Keratinocyte (primary cell): ENCODE results near the gene SESN2. TPM values are rescaled to one million over a fixed set of nuclear protein-coding genes. Genes with fewer than 3 reads are reported as not detected.

Source experiments
- DNase-seq: peaks from one replicate; pipeline ENCODE4 v3.0.0-alpha.2; 2011; ENCODE audit warnings: low read depth, missing footprints, low spot score
- FAIRE-seq: peaks from 2 replicates; lab custom pipeline; 2011; peaks lifted over from hg19 to GRCh38; lab: Jason Lieb, UNC
- H2AFZ ChIP-seq: 2 replicates; pipeline ENCODE4 v1.6.0; 2012; ENCODE audit warnings: low read length, control low read depth, inconsistent platforms; ENCODE audit not compliant: control insufficient read depth
- H3K27ac ChIP-seq: 2 replicates; pipeline ENCODE4 v1.5.1; 2011; ENCODE audit warnings: low read length; ENCODE audit not compliant: control insufficient read depth, insufficient read depth
- H3K27me3 ChIP-seq: 3 replicates; pipeline ENCODE4 v1.6.0; 2011; ENCODE audit warnings: low read length; ENCODE audit not compliant: control insufficient read depth, insufficient read depth; ENCODE audit errors: extremely low read depth
- H3K36me3 ChIP-seq, 2 experiments: 2 replicates in 1 of 2; 3 replicates in 1 of 2; pipeline ENCODE4 v1.5.1; 2011; ENCODE audit warnings: low read length in 2 of 2, mild to moderate bottlenecking in 1 of 2; ENCODE audit not compliant: control insufficient read depth in 2 of 2, insufficient read depth in 2 of 2; ENCODE audit errors: extremely low read depth in 1 of 2
- H3K4me1 ChIP-seq: 3 replicates; pipeline ENCODE4 v1.5.1; 2011; ENCODE audit warnings: low read length; ENCODE audit not compliant: control insufficient read depth, insufficient read depth; ENCODE audit errors: extremely low read depth
- H3K4me2 ChIP-seq: 3 replicates; pipeline ENCODE4 v1.6.0; 2011; ENCODE audit warnings: low read depth, low read length; ENCODE audit not compliant: control insufficient read depth, insufficient read depth; ENCODE audit errors: extremely low read depth
- H3K4me3 ChIP-seq, 3 experiments: fragments of 200-600 bp in 1 of 3; sonication (generic) in 1 of 3; 2 replicates in 2 of 3; 3 replicates in 1 of 3; pipeline ENCODE4 v1.5.1; 2011 to 2016; ENCODE audit warnings: low read length in 3 of 3, mild to moderate bottlenecking in 3 of 3, control low read depth in 2 of 3, inconsistent platforms in 1 of 3, low read depth in 1 of 3, mixed read lengths in 1 of 3, mixed run types in 1 of 3, moderate library complexity in 1 of 3; ENCODE audit not compliant: control insufficient read depth in 2 of 3, insufficient read depth in 2 of 3; ENCODE audit errors: extremely low read depth in 1 of 3
- H3K79me2 ChIP-seq: 2 replicates; pipeline ENCODE4 v1.6.0; 2012; ENCODE audit warnings: low read length; ENCODE audit not compliant: control insufficient read depth, insufficient read depth
- H3K9ac ChIP-seq: 3 replicates; pipeline ENCODE4 v1.6.0; 2011; ENCODE audit warnings: low read length; ENCODE audit not compliant: control insufficient read depth, insufficient read depth; ENCODE audit errors: extremely low read depth
- H3K9me1 ChIP-seq: 3 replicates; pipeline ENCODE4 v1.6.0; 2011; ENCODE audit warnings: low read length; ENCODE audit not compliant: control insufficient read depth, insufficient read depth; ENCODE audit errors: extremely low read depth
- H3K9me3 ChIP-seq: 2 replicates; pipeline ENCODE4 v1.5.1; 2012; ENCODE audit warnings: low read depth, low read length; ENCODE audit not compliant: control insufficient read depth
- H4K20me1 ChIP-seq: 3 replicates; pipeline ENCODE4 v1.6.0; 2011; ENCODE audit warnings: low read length; ENCODE audit not compliant: control insufficient read depth, insufficient read depth; ENCODE audit errors: extremely low read depth
- CTCF ChIP-seq, 3 experiments: IDR thresholded peaks in 1 of 3; conservative IDR thresholded peaks in 1 of 3; optimal IDR thresholded peaks in 1 of 3; 2 replicates in 2 of 3; 3 replicates in 1 of 3; pipeline versions ENCODE3 to v1.5.1; 2011; ENCODE audit warnings: low read length in 3 of 3, mild to moderate bottlenecking in 3 of 3, moderate library complexity in 2 of 3, control low read depth in 1 of 3, inconsistent platforms in 1 of 3; ENCODE audit not compliant: insufficient read depth in 2 of 3; ENCODE audit errors: extremely low read depth in 1 of 3
- EZH2 ChIP-seq: IDR thresholded peaks from one replicate; pipeline ENCODE4 v1.6.1; 2012; ENCODE audit warnings: inconsistent platforms, mild to moderate bottlenecking, low read length, moderate library complexity
- dilution Hi-C: fragments of 300-500 bp; cut with MboI; formaldehyde crosslinking; loops from one replicate; pipeline ENCODE4 v1.7.0; 2020; ENCODE audit warnings: low sequenced_read_pairs; ENCODE audit not compliant: extremely low pct_ligation_motif_present
- polyA plus RNA-seq, 5 experiments: library from polyadenylated mRNA; depleted of rRNA in 3 of 5; stranded (reverse) in 3 of 5; stranded (forward) in 1 of 5; unstranded in 1 of 5; fragments of >200 nt; gene quantifications; 1 replicate in 1 of 5; 2 replicates in 3 of 5; 3 replicates in 1 of 5; pipeline versions ENCODE4 v1.2.1 to v1.2.3, GENCODE V29; 2011 to 2012; ENCODE audit warnings: missing spikeins in 2 of 5, low read depth in 1 of 5, low replicate concordance in 1 of 5

The SESN2 gene
- polyA plus RNA-seq, 1 donor (not counting 4 experiments of a cell fraction or from before 2014, with no cell fraction given), result 13.5 TPM

- no peak for DNase-seq
- Histone ChIP-seq H3K79me2 (no peaks in the 10 kb centered on the region), H3K27ac (no peak overlapping the region), H3K4me2 (no peak overlapping the region), H4K20me1 (no peaks in the 10 kb centered on the region), H3K9me3 (no peaks in the 10 kb centered on the region), H3K36me3 (no peaks in the 10 kb centered on the region), H3K4me1 (no peaks in the 10 kb centered on the region), H3K27me3 (no peaks in the 10 kb centered on the region), H3K4me3 (no peak overlapping the region), H3K9ac (no peak overlapping the region), H3K9me1 (no peaks in the 10 kb centered on the region), H2AFZ (no peak overlapping the region)
- TF ChIP-seq EZH2, result no peak
- TF ChIP-seq CTCF (optimal IDR thresholded peaks at IDR 0.05 in 1 of 3, IDR thresholded peaks at IDR 0.05 in 1 of 3, conservative IDR thresholded peaks at IDR 0.05 in 1 of 3; ENCODE audit: extremely low read depth in 1 of 3, insufficient read depth in 2 of 3, low read length in 3 of 3), result no peak
- dilution Hi-C loops, result no loop called here
- no peak for FAIRE-seq
Measured at GRCh38 chr1:28302247-28302646, 42.9 kb downstream of the SESN2 start.

GRCh38 chr1:28306301-28306949 lies 47.1 kb downstream of the SESN2 start:
- no peaks in the 10 kb centered on the region for H4K20me1 ChIP-seq
- H3K4me3 ChIP-seq, result no peak overlapping the region
- TF ChIP-seq CTCF (optimal IDR thresholded peaks at IDR 0.05 in 1 of 3, IDR thresholded peaks at IDR 0.05 in 1 of 3, conservative IDR thresholded peaks at IDR 0.05 in 1 of 3; ENCODE audit: extremely low read depth in 1 of 3, insufficient read depth in 2 of 3, low read length in 3 of 3), result no peak
- TF ChIP-seq EZH2, result no peak
- H3K4me1 ChIP-seq, result no peaks in the 10 kb centered on the region
- H3K27ac ChIP-seq, result no peak overlapping the region
- no peaks in the 10 kb centered on the region for H3K79me2 ChIP-seq
- H3K27me3 ChIP-seq, result no peaks in the 10 kb centered on the region
- no peak overlapping the region for H3K4me2 ChIP-seq
- dilution Hi-C loops, result no loop called here
- no peak overlapping the region for H3K9ac ChIP-seq
- FAIRE-seq, result no peak
- no peak for DNase-seq
- no peak overlapping the region for H2AFZ ChIP-seq
- no peaks in the 10 kb centered on the region for H3K9me1 ChIP-seq
- no peaks in the 10 kb centered on the region for H3K36me3 ChIP-seq
- H3K9me3 ChIP-seq, result no peaks in the 10 kb centered on the region
